ENCODE data around the gene RNH1.

- TF ChIP-seq EZH2 (IDR thresholded peaks at IDR 0.05) (no peak), POLR2AphosphoS5 (IDR thresholded peaks at IDR 0.05; ENCODE audit: borderline replicate concordance, low read depth, low read length) (no peak)
These were observed 29.9 kb downstream of the RNH1 start for GRCh38 chr11:477052-477715.

All from SK-N-MC (cell line).